GM23338 (cell line): ENCODE results near the gene NUTM1. TPM values are rescaled to one million over a fixed set of nuclear protein-coding genes. Genes with fewer than 3 reads are reported as not detected.

Source experiments
- ATAC-seq: fragments of 200-7000 bp; cut with Tn5 transposase; 3 replicates; pipeline ENCODE4 v1.9.1; 2020
- DNase-seq: peaks from one replicate; pipeline ENCODE4 v3.0.0-alpha.2; 2015; ENCODE audit warnings: low spot score
- H2AFZ ChIP-seq: fragments of 200-600 bp; sonication (generic); 2 replicates; pipeline ENCODE4 v1.8.0; 2016; ENCODE audit warnings: antibody characterized with exemption, mild to moderate bottlenecking, moderate library complexity
- H3F3A ChIP-seq: fragments of 200-600 bp; sonication (generic); replicated peaks from 2 replicates; pipeline ENCODE4 v1.8.0; 2017; ENCODE audit warnings: antibody characterized with exemption, mixed run types, low read depth
- H3K27ac ChIP-seq: fragments of 200-600 bp; sonication (generic); 2 replicates; pipeline ENCODE4 v1.6.1; 2016; ENCODE audit warnings: low read depth
- H3K27me3 ChIP-seq: fragments of 200-600 bp; sonication (generic); 2 replicates; pipeline ENCODE4 v1.8.0; 2016; ENCODE audit warnings: mild to moderate bottlenecking, mixed run types, moderate library complexity; ENCODE audit not compliant: insufficient read depth
- H3K36me3 ChIP-seq: fragments of 200-600 bp; sonication (generic); 2 replicates; pipeline ENCODE4 v1.8.0; 2016; ENCODE audit warnings: mild to moderate bottlenecking; ENCODE audit not compliant: insufficient read depth
- H3K4me1 ChIP-seq: fragments of 200-600 bp; sonication (generic); 2 replicates; pipeline ENCODE4 v1.8.0; 2016; ENCODE audit warnings: mild to moderate bottlenecking, moderate library complexity; ENCODE audit not compliant: insufficient read depth
- H3K4me2 ChIP-seq: fragments of 200-600 bp; sonication (generic); 2 replicates; pipeline ENCODE4 v1.7.1; 2017; ENCODE audit warnings: mixed run types
- H3K4me3 ChIP-seq: fragments of 200-600 bp; sonication (generic); 2 replicates; pipeline ENCODE4 v1.6.1; 2016; ENCODE audit warnings: mixed run types
- H3K79me2 ChIP-seq: fragments of 200-600 bp; sonication (generic); replicated peaks from 2 replicates; pipeline ENCODE4 v1.8.0; 2017; ENCODE audit warnings: mild to moderate bottlenecking; ENCODE audit not compliant: insufficient read depth
- H3K9me2 ChIP-seq: fragments of 200-600 bp; sonication (generic); 2 replicates; pipeline ENCODE4 v1.8.0; 2017; ENCODE audit not compliant: insufficient read depth
- H4K20me1 ChIP-seq: fragments of 200-600 bp; sonication (generic); replicated peaks from 2 replicates; pipeline ENCODE4 v1.8.0; 2017; ENCODE audit warnings: mild to moderate bottlenecking; ENCODE audit not compliant: insufficient read depth
- H3K27ac Mint-ChIP-seq: 2 replicates; pipeline ENCODE4 v1.8.0; 2020; ENCODE audit warnings: inconsistent platforms, mild to moderate bottlenecking, moderate library complexity, mixed read lengths
- H3K27me3 Mint-ChIP-seq: 3 replicates; pipeline ENCODE4 v1.8.0; 2022; ENCODE audit warnings: low read depth, mild to moderate bottlenecking, moderate library complexity, mixed read lengths, inconsistent platforms; ENCODE audit not compliant: insufficient read depth, poor library complexity
- H3K36me3 Mint-ChIP-seq: 3 replicates; pipeline ENCODE4 v1.8.0; 2021; ENCODE audit warnings: low read depth, mild to moderate bottlenecking, inconsistent platforms, moderate library complexity, mixed read lengths
- H3K4me1 Mint-ChIP-seq: 3 replicates; pipeline ENCODE4 v1.8.0; 2020; ENCODE audit warnings: mild to moderate bottlenecking, inconsistent platforms, mixed read lengths
- H3K4me3 Mint-ChIP-seq: 3 replicates; pipeline ENCODE4 v1.8.0; 2021; ENCODE audit warnings: moderate library complexity, mild to moderate bottlenecking, inconsistent platforms, mixed read lengths
- H3K9me3 Mint-ChIP-seq: 3 replicates; pipeline ENCODE4 v1.8.0; 2020; ENCODE audit warnings: moderate library complexity, mild to moderate bottlenecking, inconsistent platforms, mixed read lengths
- CTCF ChIP-seq, 2 experiments: fragments of 200-600 bp in 1 of 2; sonication (generic) in 1 of 2; conservative IDR thresholded peaks; 2 replicates each; pipeline versions ENCODE4 v1.5.1 to v1.6.1; 2016 to 2017; ENCODE audit warnings: antibody characterized with exemption in 2 of 2, low read depth in 2 of 2, mild to moderate bottlenecking in 2 of 2, moderate library complexity in 1 of 2
- ETS1 ChIP-seq: IDR thresholded peaks from 2 replicates; pipeline ENCODE4 v1.6.1; 2016; ENCODE audit warnings: antibody characterized with exemption
- POLR2AphosphoS5 ChIP-seq: IDR thresholded peaks from 2 replicates; pipeline ENCODE4 v1.6.1; 2016; ENCODE audit warnings: antibody characterized with exemption, low read depth
- REST ChIP-seq: IDR thresholded peaks from one replicate; pipeline ENCODE4 v1.6.1; 2018; ENCODE audit warnings: antibody characterized with exemption; ENCODE audit not compliant: unreplicated experiment
- STAT1 ChIP-seq: IDR thresholded peaks from one replicate; pipeline ENCODE4 v1.6.1; 2016; ENCODE audit warnings: antibody characterized with exemption; ENCODE audit not compliant: unreplicated experiment
- ZNF331 ChIP-seq: fragments of 250-450 bp; sonication (Bioruptor Pico); IDR thresholded peaks from 2 replicates; pipeline ENCODE4 v1.5.0; 2020; ENCODE audit warnings: low read depth, mild to moderate bottlenecking, moderate library complexity
- ZNF462 ChIP-seq: fragments of 250-450 bp; sonication (Bioruptor Pico); IDR thresholded peaks from 2 replicates; pipeline ENCODE4 v1.5.0; 2020; ENCODE audit warnings: mild to moderate bottlenecking, moderate library complexity
- polyA plus RNA-seq: library from polyadenylated mRNA; unstranded; fragments of >200 nt; fragmentation: Nextera tagmentation; extraction: Ambion mirVana; gene quantifications from 2 replicates; pipeline ENCODE4 v1.2.1, GENCODE V29; 2016
- total RNA-seq: library from RNA; depleted of rRNA; stranded (reverse); fragments of >200 nt; shearing (Covaris generic); gene quantifications from 2 replicates; pipeline ENCODE4 v1.2.3, GENCODE V29; 2014

The NUTM1 gene
- total and polyA plus RNA-seq, 2 experiments from 2014 or later: 0.16 to 1.2 TPM

- Mint-ChIP-seq H3K27me3 (peaks cover 1% of the 10 kb centered on the region), H3K36me3 (peaks cover 3% of the 10 kb centered on the region; the same call in 2 of the 3 replicates), H3K4me1 (peaks cover 6% of the 10 kb centered on the region; the same call in 2 of the 3 replicates), H3K27ac (no peak overlapping the region), H3K4me3 (no peak overlapping the region), H3K9me3 (peaks cover 4% of the 10 kb centered on the region; the same call in 1 of the 3 replicates)
- no peaks in the 10 kb centered on the region for H3F3A ChIP-seq
- H4K20me1 ChIP-seq: no peaks in the 10 kb centered on the region
- H3K36me3 ChIP-seq: no peaks in the 10 kb centered on the region
- no peak overlapping the region for H2AFZ ChIP-seq
- no peak overlapping the region for H3K4me2 ChIP-seq
- DNase-seq: peak; percentile 11
- ATAC-seq: no peak
- H3K4me3 ChIP-seq: no peak overlapping the region
- TF ChIP-seq ZNF331 (CRISPR knock-in tag) (no peak), ETS1 (no peak), POLR2AphosphoS5 (no peak), REST (no peak), STAT1 (no peak), ZNF462 (no peak), CTCF (conservative IDR thresholded peaks at IDR 0.05; ENCODE audit: low read depth in 2 of 2) (no peak)
- no peaks in the 10 kb centered on the region for H3K9me2 ChIP-seq
- H3K27me3 ChIP-seq: no peaks in the 10 kb centered on the region
- no peak overlapping the region for H3K27ac ChIP-seq
- H3K4me1 ChIP-seq: no peaks in the 10 kb centered on the region
- no peaks in the 10 kb centered on the region for H3K79me2 ChIP-seq
These were observed 19.9 kb upstream of the NUTM1 start for GRCh38 chr15:34323217-34323616.
